DMS 273 treated with DMSO at 0.1 percent for 48 hours (cell line): ENCODE results near the gene EHMT1.
"Not testable (repeated sequence)": the region's sequence is repeated elsewhere in the genome, so short reads cannot be mapped to it uniquely, and the experiment has no call there.

ENCODE experiments used
- DNase-seq: peaks from one replicate; lab custom pipeline; 2025; lab: John Stamatoyannopoulos, UW

The EHMT1 gene

DNA sequence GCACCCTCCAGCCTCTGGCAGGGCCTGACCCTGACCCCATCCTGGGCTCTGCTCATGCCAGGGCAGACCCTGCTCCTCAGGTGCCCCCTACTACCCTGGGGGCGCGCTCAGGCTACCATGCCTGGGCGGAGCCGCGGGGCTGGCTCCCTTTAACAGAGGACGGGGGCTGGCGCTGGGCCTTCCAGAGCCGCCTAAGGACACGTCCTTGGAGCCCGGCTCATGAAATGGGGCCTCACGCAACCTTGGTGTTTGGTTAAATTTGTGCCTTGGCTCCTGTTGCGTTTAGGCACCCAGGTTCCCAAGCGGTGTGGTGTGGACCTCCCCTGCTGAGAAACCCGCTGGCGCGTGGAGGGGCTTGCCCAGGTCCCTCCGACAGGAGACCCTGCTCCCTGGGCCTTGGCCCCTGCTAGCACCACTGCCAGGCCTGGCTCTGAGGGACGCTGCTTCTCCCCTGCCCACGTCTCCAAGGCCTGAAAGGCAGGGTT is 3.4 kb upstream of the EHMT1 start:
- no peak for DNase-seq

DNA sequence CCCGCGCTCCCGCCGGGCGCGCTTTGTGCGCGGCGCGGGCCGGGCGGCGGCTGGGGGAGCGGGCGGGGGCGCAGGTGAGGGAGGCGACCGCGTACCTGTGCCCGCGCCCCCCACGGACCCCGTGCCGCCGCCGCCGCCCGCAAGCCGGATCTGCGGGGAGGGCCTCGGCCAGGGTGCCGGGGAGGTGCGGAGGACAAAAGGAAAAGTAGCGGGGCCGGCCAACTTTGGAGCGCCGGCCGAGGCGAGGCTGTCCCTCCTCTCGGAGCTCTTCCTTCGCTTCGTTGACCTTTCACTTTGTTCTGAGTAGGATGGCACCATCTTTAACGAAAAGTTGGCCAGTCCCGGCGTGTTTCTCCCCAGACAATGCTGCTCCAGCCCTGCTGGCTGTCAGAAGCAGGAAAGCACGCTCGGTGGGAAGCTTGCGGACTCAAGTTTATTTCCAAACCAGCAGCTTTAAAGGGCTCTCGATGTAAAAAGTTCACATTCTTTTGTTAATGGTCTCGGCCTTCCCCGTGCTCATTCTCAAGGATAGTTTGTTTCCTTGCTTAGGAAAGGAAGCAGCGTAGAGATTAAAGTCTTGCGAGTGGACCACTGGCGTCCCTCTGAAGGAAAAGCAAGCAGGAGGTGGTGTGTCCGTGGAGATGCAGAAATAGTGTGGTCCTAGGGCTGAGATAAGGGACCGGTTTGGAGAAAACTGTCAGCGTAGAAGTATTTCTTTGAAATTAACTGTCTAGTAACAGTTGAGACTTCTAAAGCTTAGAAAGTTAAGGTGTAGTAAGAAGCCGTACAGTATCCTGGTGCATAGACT is 639 bp downstream of the EHMT1 start:
- no peak for DNase-seq

DNA sequence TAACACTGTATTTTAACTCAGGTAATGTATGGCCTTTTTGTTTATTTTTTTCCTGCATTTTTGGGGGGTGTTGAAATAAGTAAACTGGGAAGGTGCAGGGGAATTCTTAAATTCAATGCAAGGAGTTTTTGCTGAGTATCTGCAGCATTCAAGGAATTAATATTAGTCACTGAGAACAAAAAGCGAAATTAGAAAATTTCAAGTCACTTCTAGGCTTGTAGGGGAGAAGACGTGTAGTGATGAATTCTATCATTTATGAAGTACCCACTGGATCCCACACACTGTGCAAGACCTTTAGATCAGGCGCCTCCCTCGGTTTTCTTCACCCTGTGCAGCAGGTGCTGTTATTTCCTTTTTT is 1.2 kb downstream of the EHMT1 start:
- no peak for DNase-seq

DNA sequence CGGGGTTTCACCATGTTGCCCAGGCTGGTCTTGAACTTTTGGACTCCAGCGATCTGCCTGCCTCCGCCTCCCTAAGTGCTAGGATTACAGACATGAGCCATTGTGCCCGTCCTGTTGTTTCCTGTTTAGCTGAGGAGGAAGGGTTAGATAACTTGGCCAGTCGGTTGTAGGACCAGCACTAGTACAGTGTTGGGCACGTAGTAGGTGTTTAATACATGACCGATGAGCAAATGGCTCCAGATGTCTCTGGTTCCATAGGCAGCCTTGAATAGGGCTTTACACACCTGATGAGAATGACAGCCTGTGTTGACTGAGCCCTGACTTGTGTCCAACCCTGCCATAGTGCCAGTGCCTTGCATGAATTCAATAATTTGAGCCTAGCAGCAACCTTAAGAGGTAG is 1.8 kb downstream of the EHMT1 start:
- no peak for DNase-seq

DNA sequence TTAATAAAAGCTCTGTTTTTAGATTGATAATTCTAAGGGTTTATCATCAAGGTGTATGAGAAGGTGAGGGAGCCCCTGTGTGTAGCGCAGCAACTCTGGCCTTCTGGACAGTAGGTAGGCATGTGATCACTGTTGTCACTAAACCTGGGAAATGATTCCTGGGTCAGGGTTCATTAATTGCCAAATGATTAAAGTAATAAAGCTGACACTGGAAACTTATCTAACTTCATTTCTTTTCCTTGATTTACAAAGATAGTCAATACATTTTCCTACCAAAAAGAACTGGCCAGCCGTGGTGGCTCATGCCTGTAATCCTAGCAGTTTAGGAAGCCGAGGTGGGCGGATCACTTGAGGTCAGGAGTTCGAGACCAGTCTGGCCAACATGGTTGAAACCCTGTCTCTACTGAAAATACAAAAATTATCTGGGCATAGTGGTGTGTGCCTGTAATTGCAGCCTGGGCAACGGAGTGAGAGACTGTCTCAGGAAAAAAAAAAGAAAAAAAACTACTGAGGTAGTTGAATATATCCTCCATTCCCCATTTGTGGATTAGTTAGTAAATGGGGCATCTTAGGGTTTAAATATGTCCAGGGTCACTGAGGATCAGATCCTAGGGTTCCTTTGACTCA is 2.4 kb downstream of the EHMT1 start:
- DNase-seq, result no peak

DNA sequence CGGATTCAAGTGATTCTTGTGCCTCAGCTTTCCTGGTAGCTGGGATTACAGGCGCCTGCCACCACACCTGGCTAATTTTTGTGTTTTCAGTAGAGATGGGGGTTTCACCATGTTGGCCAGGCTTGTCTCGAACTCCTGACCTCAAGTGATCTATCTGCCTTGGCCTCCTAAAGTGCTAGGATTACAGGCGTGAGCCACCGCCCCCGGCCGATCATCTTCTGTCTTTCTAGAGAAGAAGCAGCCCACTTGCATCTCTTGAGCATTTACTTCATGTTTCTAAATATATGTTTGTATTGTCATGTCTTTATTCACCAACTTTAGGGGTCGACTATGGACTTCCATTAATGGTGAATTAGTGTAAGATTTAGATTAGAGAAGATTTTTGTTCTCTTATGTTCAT is 3.4 kb downstream of the EHMT1 start:
- DNase-seq, result not testable (repeated sequence)

DNA sequence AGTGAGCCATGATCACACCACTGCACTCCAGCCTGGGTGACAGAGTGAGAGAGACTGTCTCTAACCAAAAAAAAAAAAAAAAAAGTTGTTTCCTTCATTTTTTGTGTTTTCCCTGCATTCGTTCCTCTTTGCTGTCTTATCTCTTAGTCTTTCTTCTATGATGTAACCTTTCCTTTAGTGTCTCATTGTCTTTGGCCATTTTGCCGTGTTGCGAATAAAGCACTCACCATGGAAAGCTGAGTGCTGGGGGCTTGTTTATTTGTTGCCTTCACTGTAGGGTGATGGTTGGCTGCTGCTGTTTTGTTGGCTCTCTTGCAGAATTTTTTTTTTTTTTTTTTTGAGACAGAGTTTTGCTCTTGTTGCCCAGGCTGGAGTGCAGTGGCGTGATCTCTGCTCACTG is 7.7 kb downstream of the EHMT1 start:
- DNase-seq, result no peak

DNA sequence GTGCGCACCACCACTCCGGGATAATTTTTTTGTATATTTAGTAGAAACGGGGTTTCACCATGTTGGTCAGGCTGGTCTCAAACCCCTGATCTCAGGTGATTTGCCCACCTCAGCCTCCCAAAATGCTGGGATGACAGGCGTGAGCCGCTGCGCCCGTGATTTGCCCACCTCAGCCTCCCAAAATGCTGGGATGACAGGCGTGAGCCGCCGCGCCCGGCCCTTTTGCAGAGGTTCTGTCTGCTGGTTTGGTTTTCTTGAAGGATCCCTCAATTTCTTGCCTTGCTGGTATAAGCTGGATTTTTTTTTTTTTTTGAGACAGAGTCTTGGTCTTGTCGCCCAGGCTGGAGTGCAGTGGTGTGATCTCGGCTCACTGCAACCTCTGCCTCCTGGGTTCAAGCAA is 8.6 kb downstream of the EHMT1 start:
- DNase-seq, result not testable (repeated sequence)

DNA sequence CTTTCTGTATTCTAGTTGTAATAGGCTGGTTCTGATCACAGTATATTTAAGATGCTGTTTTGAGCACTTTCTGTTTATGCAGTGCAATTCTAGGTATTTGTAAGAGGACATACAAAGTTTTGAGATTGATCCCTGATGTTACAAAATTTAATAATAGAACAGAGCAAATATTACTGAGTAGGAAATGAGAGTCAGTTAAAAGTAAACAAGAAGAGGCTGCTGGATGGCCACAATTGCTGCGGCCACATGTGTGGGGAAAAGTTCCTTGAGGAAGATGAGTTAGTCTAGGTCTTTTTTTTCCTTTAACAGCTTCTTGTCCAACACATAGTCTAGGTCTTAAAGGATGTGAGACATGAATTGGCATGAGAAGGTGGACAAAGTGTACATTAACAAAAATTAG is 11.3 kb downstream of the EHMT1 start:
- no peak for DNase-seq

DNA sequence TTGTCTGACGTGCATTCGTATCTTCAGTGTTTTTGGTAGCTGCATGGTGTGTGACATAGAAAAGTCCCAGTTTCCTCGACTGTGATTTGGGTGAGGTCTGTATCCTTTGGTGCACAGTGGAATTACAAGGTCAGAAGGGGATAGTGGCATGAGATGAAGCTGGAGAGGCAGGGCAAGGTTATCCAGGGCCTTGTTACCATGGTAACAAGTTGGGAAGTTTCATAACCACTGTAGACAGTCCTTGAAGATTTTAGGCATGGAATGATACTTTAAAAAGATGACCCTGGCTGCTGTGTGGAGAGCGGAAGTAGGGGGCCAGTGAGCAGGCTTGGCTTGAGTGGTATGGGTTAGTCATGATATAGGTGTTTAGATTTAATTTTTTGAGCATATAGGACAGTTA is 11.9 kb downstream of the EHMT1 start:
- no peak for DNase-seq

DNA sequence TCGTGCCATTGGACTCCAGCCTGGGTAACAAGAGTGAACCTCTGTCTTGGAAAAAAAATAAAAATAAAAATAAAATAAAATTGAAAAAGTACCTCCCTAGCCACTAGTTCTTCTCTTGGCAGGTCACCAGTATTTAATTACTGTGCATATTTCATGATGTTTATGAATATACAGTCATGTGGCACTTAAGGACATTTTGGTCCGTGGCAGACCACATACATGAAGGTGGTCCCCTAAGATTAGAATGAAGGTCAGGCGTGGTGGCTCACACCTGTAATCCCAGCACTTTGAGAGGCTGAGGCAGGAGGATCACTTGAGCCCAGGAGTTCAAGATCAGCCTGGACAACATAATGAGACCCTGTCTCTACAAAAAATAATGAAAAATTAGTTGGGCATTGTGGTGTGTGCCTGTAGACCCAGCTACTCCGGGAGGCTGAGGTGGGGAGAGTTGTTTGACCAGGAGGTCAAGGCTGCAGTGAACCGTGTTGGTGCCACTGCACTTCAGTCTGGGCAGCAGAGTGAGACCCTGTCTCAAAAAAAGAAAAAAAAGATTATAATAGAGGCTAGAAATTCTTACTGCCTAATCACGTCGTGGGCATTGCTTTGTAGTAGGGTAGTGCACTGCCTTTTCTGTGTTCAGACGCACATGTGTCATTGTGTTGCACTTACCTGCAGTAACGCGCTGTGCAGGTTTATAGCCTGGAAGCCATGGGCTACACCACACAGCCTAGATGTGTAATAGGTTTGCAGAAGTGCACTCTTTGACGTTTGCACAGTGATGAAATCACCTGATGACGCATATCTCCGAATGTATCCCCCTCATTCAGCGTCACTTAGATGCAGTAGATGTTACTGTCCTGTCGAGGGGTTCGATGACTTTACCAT is 12.8 kb downstream of the EHMT1 start:
- DNase-seq, result no peak

DNA sequence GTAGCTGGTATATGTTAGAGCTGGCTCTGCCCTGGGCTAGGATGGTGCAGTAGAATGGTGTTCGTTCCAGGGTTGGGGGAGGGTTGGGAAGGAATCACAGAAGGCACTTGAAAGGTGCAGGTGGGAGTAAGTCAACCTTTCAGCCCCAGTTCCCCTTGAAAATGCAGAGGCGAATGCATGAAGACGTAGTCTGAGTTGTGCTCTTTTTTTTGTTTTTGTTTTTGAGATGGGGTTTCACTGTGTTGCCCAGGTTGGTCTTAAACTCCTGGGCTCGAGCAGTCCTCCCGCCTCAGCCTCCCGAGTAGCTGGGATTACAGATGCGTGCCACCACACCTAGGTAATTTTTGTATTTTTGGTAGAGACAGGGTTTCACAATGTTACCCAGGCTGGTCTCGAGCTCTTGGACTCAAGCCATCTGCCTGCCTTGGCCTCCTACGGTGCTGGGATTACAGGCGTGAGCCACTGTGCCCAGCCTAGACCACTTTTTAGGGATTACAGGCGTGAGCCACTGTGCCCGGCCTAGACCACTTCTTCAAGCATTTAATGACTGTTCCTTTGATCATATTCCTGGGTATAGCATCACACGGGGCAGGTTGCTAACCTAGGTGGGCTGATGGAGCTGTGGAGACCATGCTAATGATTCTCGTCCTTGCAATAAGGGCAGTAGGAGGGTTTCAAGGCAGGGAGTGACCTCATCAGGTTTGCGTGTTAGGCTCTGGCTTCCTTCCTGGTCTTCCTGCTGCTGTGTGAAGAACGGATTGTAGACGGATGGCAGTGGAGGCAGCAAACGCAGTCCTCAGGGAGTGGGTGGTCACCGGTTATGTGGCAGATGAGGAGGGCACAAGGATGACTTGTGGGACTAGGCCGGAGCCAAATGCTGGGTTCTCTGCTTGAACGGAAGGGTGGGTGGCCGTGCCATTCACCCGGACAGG is 13.7 kb downstream of the EHMT1 start:
- DNase-seq, result no peak

DNA sequence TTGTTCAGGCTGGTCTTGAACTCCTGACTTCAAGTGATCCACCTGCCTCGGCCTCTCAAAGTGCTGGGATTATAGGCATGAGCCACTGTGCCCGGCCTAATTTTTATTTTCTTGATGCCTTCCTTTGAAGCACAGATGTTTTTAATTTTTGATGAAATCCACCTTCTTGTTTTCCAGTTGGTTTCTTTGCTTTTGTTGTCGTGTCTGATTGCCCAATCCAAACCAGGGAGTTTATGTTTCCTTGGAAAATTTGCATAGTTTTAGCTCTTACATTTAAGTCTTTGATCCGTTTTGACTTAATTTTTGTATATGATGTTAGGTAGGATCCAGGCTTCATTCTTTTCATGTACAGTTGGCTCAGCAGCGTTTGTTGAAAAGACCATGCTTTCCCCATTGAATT is 15.2 kb downstream of the EHMT1 start:
- DNase-seq, result no peak

DNA sequence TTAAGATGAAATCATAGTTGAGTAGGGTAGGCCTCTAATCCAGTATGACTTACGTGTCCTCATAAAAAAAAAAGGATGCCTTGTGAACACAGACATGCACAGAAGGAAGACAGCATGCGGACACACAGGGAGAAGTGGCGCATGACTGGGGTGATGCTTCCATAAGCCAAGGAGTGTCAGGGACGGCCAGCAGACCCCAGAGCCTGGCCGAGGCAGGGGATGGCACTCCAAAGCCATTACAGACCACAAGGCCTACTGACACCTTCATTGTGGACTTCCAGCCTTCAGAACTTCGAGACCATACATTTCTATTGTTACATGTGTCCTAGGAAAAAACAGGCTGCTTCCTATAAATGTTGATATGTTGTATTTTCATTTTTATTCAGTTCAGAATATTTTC is 19.9 kb downstream of the EHMT1 start:
- DNase-seq, result no peak

DNA sequence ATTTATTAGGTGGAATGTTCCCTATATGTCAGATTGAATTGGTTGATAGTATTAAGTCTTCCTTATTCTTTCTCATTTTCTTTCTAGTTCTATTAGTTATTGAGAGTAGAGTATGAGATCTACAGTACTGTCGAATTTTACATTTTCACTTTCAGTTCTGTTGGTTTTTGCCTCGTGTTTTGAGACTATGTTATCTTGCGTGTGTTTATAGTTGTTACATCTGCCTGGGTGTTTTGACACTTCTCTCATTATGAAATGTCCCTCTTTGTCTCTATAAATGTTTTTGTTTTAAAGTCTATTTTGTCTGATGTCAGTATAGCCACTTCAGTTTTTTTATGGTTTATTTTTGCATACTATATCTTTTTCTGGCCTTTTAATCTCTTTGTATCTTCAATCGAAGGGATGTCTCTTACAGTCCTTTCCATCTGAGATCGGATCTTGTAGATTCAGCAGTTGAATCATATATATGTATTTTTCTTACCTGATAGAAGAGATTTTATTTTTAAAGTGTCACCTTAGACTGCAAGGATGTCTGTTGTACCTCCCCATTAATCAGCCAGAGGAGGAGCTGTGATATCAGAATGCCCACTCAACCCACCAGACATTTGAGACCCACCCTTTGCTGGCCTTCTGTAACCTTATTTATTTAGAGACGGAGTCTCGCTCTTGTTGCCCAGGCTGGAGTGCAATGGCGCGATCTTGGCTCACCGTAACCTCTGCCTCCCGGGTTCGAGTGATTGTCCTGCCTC is 20.7 kb downstream of the EHMT1 start:
- no peak for DNase-seq

DNA sequence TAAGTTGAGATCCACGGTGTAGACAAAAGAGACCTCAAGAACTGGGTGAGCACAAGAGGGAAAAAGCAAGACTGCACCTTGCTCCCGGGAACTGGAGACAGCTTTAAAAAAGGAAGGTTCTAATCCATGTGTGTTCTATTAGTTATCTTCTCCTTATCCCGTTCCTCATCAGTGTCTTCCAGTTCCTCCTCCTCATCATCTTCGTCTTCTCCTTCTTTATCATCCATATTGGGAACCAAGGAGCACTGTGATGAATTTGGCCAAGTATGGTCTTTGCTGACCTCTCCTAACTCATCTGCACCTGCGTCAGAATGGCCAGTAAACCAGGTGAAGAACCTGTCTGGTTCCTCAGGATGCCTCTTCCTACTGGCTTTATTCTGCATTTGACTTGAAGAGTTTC is 22.1 kb downstream of the EHMT1 start:
- no peak for DNase-seq

DNA sequence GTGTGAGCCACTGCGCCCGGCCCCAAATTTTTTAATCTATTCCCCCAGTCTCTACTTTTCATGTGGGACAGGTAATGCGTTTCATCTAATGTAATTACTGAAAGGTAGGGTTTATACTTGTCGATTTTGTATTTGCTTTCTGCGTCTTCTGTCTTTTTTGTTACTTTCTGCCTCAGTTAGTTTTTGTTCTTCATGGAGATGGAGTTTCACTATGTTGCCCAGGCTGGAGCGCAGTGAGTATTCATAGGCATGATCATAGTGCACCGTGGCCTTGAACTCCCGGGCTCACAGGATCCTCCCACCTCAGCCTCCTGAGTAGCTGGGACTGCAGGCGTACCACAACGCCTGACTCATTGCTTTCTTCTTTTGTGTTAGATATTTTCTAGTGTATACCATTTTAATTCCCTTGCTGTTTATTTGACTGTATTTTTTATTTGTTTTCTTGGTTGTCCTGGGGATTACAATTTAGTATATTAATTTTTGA is 23.4 kb downstream of the EHMT1 start:
- no peak for DNase-seq

DNA sequence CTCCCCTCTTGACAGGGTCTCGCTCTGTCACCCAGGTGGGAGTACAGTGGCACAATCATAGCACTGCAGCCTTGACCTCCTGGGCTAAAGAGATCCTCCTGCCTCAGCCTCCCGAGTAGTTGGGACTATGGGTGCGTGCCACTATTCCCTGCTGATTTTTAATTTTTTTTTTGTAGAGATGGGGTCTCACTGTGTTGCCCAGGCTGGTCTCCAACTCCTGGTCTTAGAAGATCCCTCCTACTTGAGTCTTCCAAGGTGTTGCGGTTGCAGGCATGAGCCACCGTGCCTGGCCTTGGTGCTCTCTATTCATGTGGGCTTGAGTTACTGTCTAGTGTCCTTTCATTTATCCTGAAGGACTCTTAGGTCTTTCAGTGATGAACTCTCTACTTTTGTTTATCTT is 24.1 kb downstream of the EHMT1 start:
- DNase-seq, result no peak

DNA sequence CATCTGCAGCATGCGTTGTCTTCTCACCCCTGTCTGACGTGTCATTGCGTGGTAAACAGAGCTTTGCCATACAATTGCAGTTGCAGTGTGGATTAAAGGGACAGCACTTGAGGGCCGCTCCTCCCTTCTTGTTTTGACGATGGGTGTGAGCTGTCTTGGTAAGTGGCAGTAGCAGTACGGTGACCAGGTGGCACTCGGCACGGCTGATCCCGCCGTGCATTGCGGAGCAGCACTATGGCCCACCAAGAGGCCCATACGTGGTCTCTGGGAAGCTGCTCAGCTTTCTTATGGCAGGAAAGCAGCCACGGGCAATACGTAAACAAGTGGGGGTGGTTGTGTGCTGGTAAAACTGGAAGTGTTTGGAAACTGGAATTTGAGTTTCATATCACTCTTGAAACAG is 25.1 kb downstream of the EHMT1 start:
- no peak for DNase-seq

DNA sequence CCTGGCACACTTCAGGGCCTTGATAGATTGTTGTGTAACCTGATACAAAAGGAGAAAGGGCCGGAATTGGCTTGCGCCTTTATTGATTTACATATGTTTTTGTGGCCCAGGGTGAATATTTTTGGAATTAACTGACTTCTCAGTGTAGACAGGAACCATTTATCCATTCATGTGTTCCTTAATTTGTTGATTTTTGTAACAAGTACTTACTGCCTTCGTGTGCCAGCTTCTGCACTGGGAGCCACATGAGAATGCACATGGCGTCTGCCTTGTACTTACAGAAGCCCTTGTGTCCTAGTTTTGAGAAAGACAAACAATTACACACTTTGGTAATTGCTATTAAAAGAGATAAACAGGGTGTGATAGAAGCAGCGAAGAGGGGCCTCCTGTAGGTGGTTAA is 26.4 kb downstream of the EHMT1 start:
- DNase-seq, result no peak

DNA sequence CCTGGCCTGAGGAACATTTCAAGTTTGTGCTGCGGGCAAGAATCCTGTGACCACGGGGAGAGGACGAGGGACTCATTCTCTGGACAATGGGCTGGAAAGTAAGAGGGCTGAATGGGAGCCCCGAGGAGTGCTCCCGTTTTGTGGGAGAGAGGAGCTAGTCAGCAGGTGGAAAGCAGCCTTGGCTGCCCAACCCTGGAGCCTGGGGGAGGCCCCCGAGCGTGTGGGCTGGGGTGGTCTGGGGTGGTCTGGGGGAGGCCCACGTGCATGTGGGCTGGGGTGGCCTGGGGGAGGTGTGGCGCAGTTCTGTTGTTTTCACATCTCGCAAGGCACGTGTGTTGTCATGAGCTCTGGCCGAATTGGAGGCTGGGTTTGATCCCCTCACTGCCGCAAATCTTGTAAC is 27.5 kb downstream of the EHMT1 start:
- DNase-seq, result no peak
